H1 (cell line): ENCODE measurements around the gene COMMD8. TPM values are rescaled to one million over a fixed set of nuclear protein-coding genes. Genes with fewer than 3 reads are reported as not detected.

ENCODE experiments used
- CTCF ChIA-PET: fragments of 300-600 bp; sonication (Branson Sonifier 250); formaldehyde crosslinking; loops from one replicate; lab custom pipeline; 2021; ENCODE audit not compliant: partially characterized antibody; lab: Charles Lee
- POLR2A ChIA-PET: fragments of 300-600 bp; sonication (Branson Sonifier 250); formaldehyde crosslinking; loops from one replicate; lab custom pipeline; 2021; ENCODE audit warnings: inconsistent platforms; ENCODE audit not compliant: partially characterized antibody; lab: Charles Lee
- DNase-seq, 2 experiments: peaks; one replicate each; pipeline versions ENCODE4 v3.0.0 to v3.0.0-alpha.2; 2010 to 2022; ENCODE audit warnings: low spot score in 2 of 2, low read depth in 1 of 2, mixed read lengths in 1 of 2
- FAIRE-seq: peaks from 2 replicates; lab custom pipeline; 2011; peaks lifted over from hg19 to GRCh38; lab: Jason Lieb, UNC
- H2AFZ ChIP-seq: 2 replicates; pipeline ENCODE4 v1.8.1; 2012; ENCODE audit warnings: low read length, inconsistent platforms
- H2AK5ac ChIP-seq: 2 replicates; pipeline ENCODE4 v1.6.1; 2013; ENCODE audit warnings: low read depth, low read length
- H2BK120ac ChIP-seq: replicated peaks from 2 replicates; pipeline ENCODE3; 2013; ENCODE audit warnings: low read depth, low read length, inconsistent platforms
- H2BK12ac ChIP-seq: 2 replicates; pipeline ENCODE4 v1.6.1; 2013; ENCODE audit warnings: low read depth, low read length
- H2BK15ac ChIP-seq: 2 replicates; pipeline ENCODE4 v1.6.1; 2013; ENCODE audit warnings: low read length
- H2BK20ac ChIP-seq: 2 replicates; pipeline ENCODE4 v1.6.1; 2013; ENCODE audit warnings: low read length
- H2BK5ac ChIP-seq: 2 replicates; pipeline ENCODE4 v1.6.1; 2013; ENCODE audit warnings: low read depth, low read length
- H3K14ac ChIP-seq: 2 replicates; pipeline ENCODE4 v1.6.1; 2013; ENCODE audit warnings: inconsistent platforms; ENCODE audit not compliant: insufficient read length
- H3K18ac ChIP-seq: 2 replicates; pipeline ENCODE4 v1.6.1; 2013; ENCODE audit warnings: low read length; ENCODE audit errors: extremely low read depth
- H3K23ac ChIP-seq: 2 replicates; pipeline ENCODE4 v1.6.1; 2013; ENCODE audit warnings: inconsistent platforms; ENCODE audit not compliant: insufficient read length
- H3K23me2 ChIP-seq: 2 replicates; pipeline ENCODE4 v1.6.1; 2013; ENCODE audit warnings: low read depth, low read length
- H3K27ac ChIP-seq: 2 replicates; pipeline ENCODE4 v1.6.1; 2011; ENCODE audit warnings: low read depth, low read length, inconsistent platforms
- H3K27me3 ChIP-seq, 4 experiments: replicated peaks in 1 of 4; 1 replicate in 1 of 4; 2 replicates in 3 of 4; pipeline versions ENCODE4 v1.6.1 to v1.8.1; 2011 to 2013; ENCODE audit warnings: low read length in 3 of 4, mild to moderate bottlenecking in 3 of 4, inconsistent platforms in 2 of 4, mixed read lengths in 2 of 4, moderate library complexity in 1 of 4; ENCODE audit not compliant: control insufficient read depth in 3 of 4, insufficient read depth in 3 of 4; ENCODE audit errors: extremely low read depth in 1 of 4
- H3K36me3 ChIP-seq, 4 experiments: 2 replicates each; pipeline versions ENCODE4 v1.6.1 to v1.8.1; 2011 to 2013; ENCODE audit warnings: mild to moderate bottlenecking in 4 of 4, low read length in 3 of 4, moderate library complexity in 2 of 4, control low read depth in 1 of 4, inconsistent platforms in 1 of 4; ENCODE audit not compliant: insufficient read depth in 4 of 4, control insufficient read depth in 2 of 4
- H3K4ac ChIP-seq: replicated peaks from 2 replicates; pipeline ENCODE3; 2013; ENCODE audit warnings: low read length, low read depth, mixed read lengths, inconsistent platforms; ENCODE audit not compliant: insufficient read length
- H3K4me1 ChIP-seq, 4 experiments: replicated peaks in 1 of 4; 1 replicate in 1 of 4; 2 replicates in 3 of 4; pipeline versions ENCODE4 v1.6.1 to v1.8.1; 2011 to 2013; ENCODE audit warnings: low read length in 3 of 4, inconsistent platforms in 2 of 4, mixed read lengths in 1 of 4; ENCODE audit not compliant: insufficient read depth in 4 of 4, control insufficient read depth in 3 of 4
- H3K4me2 ChIP-seq, 2 experiments: 2 replicates each; pipeline versions ENCODE4 v1.6.1 to v1.8.1; 2011 to 2013; ENCODE audit warnings: low read depth in 2 of 2, low read length in 2 of 2, control low read depth in 1 of 2, inconsistent platforms in 1 of 2, mild to moderate bottlenecking in 1 of 2; ENCODE audit not compliant: insufficient read depth in 1 of 2
- H3K4me3 ChIP-seq, 4 experiments: fragments of 200-600, 300-600 bp in 1 of 4; sonication (generic), shearing (Covaris generic), sonication (Bioruptor Twin) in 1 of 4; 2 replicates each; pipeline versions ENCODE4 v1.5.1 to v1.8.1; 2011 to 2016; ENCODE audit warnings: low read length in 4 of 4, low read depth in 3 of 4, control low read depth in 2 of 4, inconsistent platforms in 2 of 4, mild to moderate bottlenecking in 2 of 4, mixed read lengths in 1 of 4, moderate library complexity in 1 of 4; ENCODE audit not compliant: insufficient read depth in 2 of 4; ENCODE audit errors: extremely low read depth in 1 of 4
- H3K56ac ChIP-seq: replicated peaks from 2 replicates; pipeline ENCODE3; 2013; ENCODE audit warnings: low read depth, mild to moderate bottlenecking, mixed read lengths, low read length, inconsistent platforms; ENCODE audit not compliant: insufficient read length
- H3K79me1 ChIP-seq: 2 replicates; pipeline ENCODE4 v1.6.1; 2013; ENCODE audit warnings: low read depth, low read length, control low read depth
- H3K79me2 ChIP-seq, 2 experiments: 2 replicates each; pipeline versions ENCODE4 v1.6.1 to v1.8.1; 2012 to 2013; ENCODE audit warnings: low read length in 2 of 2, mild to moderate bottlenecking in 2 of 2, inconsistent platforms in 1 of 2; ENCODE audit not compliant: insufficient read depth in 2 of 2, control insufficient read depth in 1 of 2
- H3K9ac ChIP-seq, 4 experiments: replicated peaks in 1 of 4; 1 replicate in 1 of 4; 2 replicates in 3 of 4; pipeline versions ENCODE4 v1.6.1 to v1.8.1; 2011 to 2013; ENCODE audit warnings: low read depth in 3 of 4, low read length in 3 of 4, control low read depth in 2 of 4, mild to moderate bottlenecking in 2 of 4, moderate library complexity in 2 of 4, inconsistent platforms in 1 of 4; ENCODE audit errors: extremely low read depth in 1 of 4
- H3K9me3 ChIP-seq, 2 experiments: 2 replicates each; pipeline versions ENCODE4 v1.6.1 to v1.8.1; 2012 to 2013; ENCODE audit warnings: mild to moderate bottlenecking in 2 of 2, moderate library complexity in 2 of 2, control low read depth in 1 of 2, inconsistent platforms in 1 of 2, low read depth in 1 of 2, low read length in 1 of 2, mixed read lengths in 1 of 2; ENCODE audit not compliant: insufficient read depth in 2 of 2
- H4K20me1 ChIP-seq, 2 experiments: replicated peaks in 1 of 2; 2 replicates each; pipeline versions ENCODE3 to v1.8.1; 2011 to 2013; ENCODE audit warnings: inconsistent platforms in 2 of 2, low read length in 2 of 2, mild to moderate bottlenecking in 1 of 2; ENCODE audit not compliant: insufficient read depth in 2 of 2, control insufficient read depth in 1 of 2
- H4K5ac ChIP-seq: 2 replicates; pipeline ENCODE4 v1.6.1; 2013; ENCODE audit warnings: low read length, low read depth, mixed read lengths, inconsistent platforms; ENCODE audit not compliant: insufficient read length
- H4K8ac ChIP-seq: 2 replicates; pipeline ENCODE4 v1.8.0; 2013; ENCODE audit warnings: mild to moderate bottlenecking, moderate library complexity, low read length, inconsistent platforms; ENCODE audit not compliant: insufficient read depth; ENCODE audit errors: extremely low read depth
- H4K91ac ChIP-seq: replicated peaks from 2 replicates; pipeline ENCODE3; 2013; ENCODE audit warnings: low read length, mixed read lengths, inconsistent platforms; ENCODE audit not compliant: insufficient read length
- ASH2L ChIP-seq: fragments of 200-600, 300-600 bp; sonication (generic); IDR thresholded peaks from one replicate; pipeline ENCODE4 v1.7.1; 2017; ENCODE audit warnings: low read length
- BRCA1 ChIP-seq: IDR thresholded peaks from 2 replicates; pipeline ENCODE4 v1.6.1; 2012; ENCODE audit warnings: low read depth, low read length, improper control_type of control experiment
- CREB1 ChIP-seq: IDR thresholded peaks from 2 replicates; pipeline ENCODE4 v1.6.1; 2012; ENCODE audit warnings: inconsistent platforms
- SIRT6 ChIP-seq: IDR thresholded peaks from one replicate; pipeline ENCODE4 v1.7.1; 2012; ENCODE audit warnings: low read length, inconsistent platforms
- SIX5 ChIP-seq: IDR thresholded peaks from 2 replicates; pipeline ENCODE4 v1.6.1; 2011; ENCODE audit warnings: mild to moderate bottlenecking, low read depth, low read length
- TAF1 ChIP-seq: IDR thresholded peaks from 2 replicates; pipeline ENCODE4 v1.6.1; 2011; ENCODE audit warnings: mild to moderate bottlenecking, low read depth, low read length
- WGBS, 2 experiments: shearing (Covaris generic) in 1 of 2; methylation state at CpG; one replicate each; pipeline versions ENCODE4 v1.1.6 to v1.1.7; 2013 to 2015; ENCODE audit warnings: low lambda C conversion rate in 2 of 2, mixed read lengths in 2 of 2, inconsistent platforms in 1 of 2, low coverage in 1 of 2, missing lambda C conversion rate in 1 of 2; ENCODE audit not compliant: insufficient replicate concordance in 2 of 2, insufficient coverage in 1 of 2, insufficient read length in 1 of 2; ENCODE audit errors: extremely low coverage in 1 of 2, missing lambda C conversion rate in 1 of 2; 5-methylcytosine and 5-hydroxymethylcytosine counted together
- long read RNA-seq, 2 experiments: library from RNA in 1 of 2; library from capped mRNA in 1 of 2; stranded (forward); transcript quantifications; one replicate each; pipeline ENCODE4 v2.0.0, GENCODE V29; 2021; ENCODE audit warnings: inconsistent platforms in 1 of 2
- polyA minus RNA-seq, 3 experiments: library from RNA; depleted of rRNA, polyadenylated mRNA; stranded (reverse); fragments of >200 nt; gene quantifications; 1 replicate in 2 of 3; 2 replicates in 1 of 3; pipeline ENCODE4 v1.2.3, GENCODE V29; 2011
- polyA plus RNA-seq, 7 experiments: library from polyadenylated mRNA; depleted of rRNA in 3 of 7; stranded (reverse) in 5 of 7; unstranded in 2 of 7; fragments of >200 nt in 5 of 7; fragments of 200-250 nt in 2 of 7; gene quantifications; 1 replicate in 5 of 7; 2 replicates in 1 of 7; 4 replicates in 1 of 7; pipeline versions ENCODE4 v1.2.1 to v1.2.3, GENCODE V29; 2011 to 2013; ENCODE audit warnings: missing spikeins in 2 of 7, mixed read lengths in 2 of 7
- total RNA-seq: library from RNA; stranded (reverse); fragmentation: NEBNext Ultra II Directional; extraction: Animal tissue kit (Norgen Biotek cat#: 25700); gene quantifications from 2 replicates; pipeline ENCODE4 v1.2.1, GENCODE V29; 2021
- TF ChIP-seq, protein P1 (sequence below), 3 experiments: IDR thresholded peaks; 1 replicate in 2 of 3; 2 replicates in 1 of 3; pipeline versions ENCODE4 v1.5.1 to v1.6.1; 2011; ENCODE audit warnings: low read length in 3 of 3, mild to moderate bottlenecking in 3 of 3, inconsistent platforms in 2 of 3, low read depth in 1 of 3, moderate library complexity in 1 of 3; ENCODE audit not compliant: insufficient read depth in 1 of 3; ENCODE audit errors: control extremely low read depth in 1 of 3

Gene COMMD8
- total RNA-seq, result 6.8 and 7.2 TPM in 2 replicates
- 0.69 and 1.6 TPM in 2 replicates for polyA plus RNA-seq (2011; rRNA removed)
- polyA plus RNA-seq (2011; cell fraction: cytosol; rRNA removed), result 3.5 TPM
- 0.88 TPM for polyA plus RNA-seq (2011; cell fraction: nucleus; rRNA removed)
- 2.8 to 7.8 TPM (median 3.9 TPM) in 4 replicates for polyA plus RNA-seq (2012, experiment 1 of 2)
- polyA plus RNA-seq (2012, experiment 2 of 2), result 3.5 TPM
- polyA plus RNA-seq (2013, experiment 1 of 2), result 4.1 TPM
- 4.0 TPM for polyA plus RNA-seq (2013, experiment 2 of 2)
- polyA minus RNA-seq (2011; rRNA and poly(A)+ RNA removed), result 2.1 TPM in 2 replicates
- polyA minus RNA-seq (2011; cell fraction: cytosol; rRNA and poly(A)+ RNA removed), result 1.0 TPM
- polyA minus RNA-seq (2011; cell fraction: nucleus; rRNA and poly(A)+ RNA removed), result 3.0 TPM
- long read RNA-seq, experiment 1, transcript COMMD8-201 (5 exons, 1,469 nt), result major isoform, 9 of 17 reads
- long read RNA-seq, experiment 1, partial matches to known transcripts, result 7 of 17 reads
- long read RNA-seq, experiment 1, other reads (novel, unspliced or antisense), result 1 of 17 reads
- long read RNA-seq, experiment 2, transcript COMMD8-201 (5 exons, 1,469 nt), result major isoform, 23 of 26 reads
- long read RNA-seq, experiment 2, partial matches to known transcripts, result 0 of 26 reads
- long read RNA-seq, experiment 2, other reads (novel, unspliced or antisense), result 3 of 26 reads

- Histone ChIP-seq H3K4ac (no peak within 1 kb of the TSS), H3K18ac (peak within 1 kb of the TSS; percentile 63), H3K79me1 (no peaks in the 10 kb centered on the region), H2BK5ac (peak within 1 kb of the TSS; percentile 49), H3K23ac (no peak within 1 kb of the TSS), H3K4me3 (peak within 1 kb of the TSS; percentile 63 to 94 (median 84)), H3K9ac (peak within 1 kb of the TSS in 3 of 4 experiments; percentile 2 to 63 (median 52); a peak in 5 of 7 replicates), H3K36me3 (no peaks in the 10 kb centered on the region), H2AK5ac (no peak within 1 kb of the TSS), H3K27ac (peak within 1 kb of the TSS; percentile 14; the same call in 1 of the 2 replicates), H2BK120ac (no peak within 1 kb of the TSS), H3K4me1 (peaks cover 0 to 6% (median 1%) of the 10 kb centered on the region in 4 experiments; a peak in 3 of 7 replicates), H3K14ac (no peak within 1 kb of the TSS), H4K91ac (peak within 1 kb of the TSS; percentile 34), H4K20me1 (no peaks in the 10 kb centered on the region), H4K5ac (peak within 1 kb of the TSS; percentile 14), H2BK20ac (no peak within 1 kb of the TSS), H3K9me3 (no peaks in the 10 kb centered on the region), H3K27me3 (no peaks in the 10 kb centered on the region; a peak in 1 of 7 replicates), H4K8ac (0 out of 2 replicates have a peak within 1 kb of the TSS, but pooled peaks have one; percentile 58), H3K23me2 (peaks cover 4% of the 10 kb centered on the region), H3K4me2 (peak within 1 kb of the TSS; percentile 80 to 91), H3K56ac (peak within 1 kb of the TSS; percentile 70), H3K79me2 (no peaks in the 10 kb centered on the region), H2BK12ac (no peak within 1 kb of the TSS), H2AFZ (peak within 1 kb of the TSS; percentile 97), H2BK15ac (no peak within 1 kb of the TSS)
- DNase-seq (peak; percentile 96 to 97), FAIRE-seq (peak; percentile 62)
- ChIA-PET CTCF (interaction anchor here (1.4 kb wide), 1 partner anchor 100 kb away, joined by 9 read pairs; no protein-coding TSS in a partner anchor), POLR2A (interaction anchor here (0.9 to 1.4 kb wide), 2 partner anchors 23 to 85 kb away, joined by 3 read pairs; no protein-coding TSS in a partner anchor)
- 1% methylated on average over 29 of the region's 51 CpGs; no CpG with 5 or more reads in 1 of the 2 experiments for WGBS, 2 experiments
- no peak for TF ChIP-seq SIRT6
- TF ChIP-seq CREB1, result peak; percentile 69
- no peak for TF ChIP-seq SIX5
- TF ChIP-seq ASH2L, result peak; percentile 99
- TF ChIP-seq, protein P1, sequence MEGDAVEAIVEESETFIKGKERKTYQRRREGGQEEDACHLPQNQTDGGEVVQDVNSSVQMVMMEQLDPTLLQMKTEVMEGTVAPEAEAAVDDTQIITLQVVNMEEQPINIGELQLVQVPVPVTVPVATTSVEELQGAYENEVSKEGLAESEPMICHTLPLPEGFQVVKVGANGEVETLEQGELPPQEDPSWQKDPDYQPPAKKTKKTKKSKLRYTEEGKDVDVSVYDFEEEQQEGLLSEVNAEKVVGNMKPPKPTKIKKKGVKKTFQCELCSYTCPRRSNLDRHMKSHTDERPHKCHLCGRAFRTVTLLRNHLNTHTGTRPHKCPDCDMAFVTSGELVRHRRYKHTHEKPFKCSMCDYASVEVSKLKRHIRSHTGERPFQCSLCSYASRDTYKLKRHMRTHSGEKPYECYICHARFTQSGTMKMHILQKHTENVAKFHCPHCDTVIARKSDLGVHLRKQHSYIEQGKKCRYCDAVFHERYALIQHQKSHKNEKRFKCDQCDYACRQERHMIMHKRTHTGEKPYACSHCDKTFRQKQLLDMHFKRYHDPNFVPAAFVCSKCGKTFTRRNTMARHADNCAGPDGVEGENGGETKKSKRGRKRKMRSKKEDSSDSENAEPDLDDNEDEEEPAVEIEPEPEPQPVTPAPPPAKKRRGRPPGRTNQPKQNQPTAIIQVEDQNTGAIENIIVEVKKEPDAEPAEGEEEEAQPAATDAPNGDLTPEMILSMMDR (IDR thresholded peaks at IDR 0.05; ENCODE audit: control extremely low read depth in 1 of 3, insufficient read depth in 1 of 3, low read depth in 1 of 3, low read length in 3 of 3), result peak in 1 of 3 experiments; percentile 6; a peak in 1 of 4 replicates
- TF ChIP-seq TAF1, result peak; percentile 69
- TF ChIP-seq BRCA1, result no peak
Measured at GRCh38 chr4:47463235-47463956, at the start of gene COMMD8. TSS of gene COMMD8 (minus strand) at chr4:47463702. CDS start at chr4:47463651, 51 bp downstream.
